Cardiac muscle cell (in vitro differentiated cells and primary cell): ENCODE measurements around the gene MAP3K8. TPM values are rescaled to one million over a fixed set of nuclear protein-coding genes. Genes with fewer than 3 reads are reported as not detected.

Source experiments
- DNase-seq, 2 donors: peaks; one replicate each; pipeline versions ENCODE4 v3.0.0 to v3.0.0-alpha.2; 2010 to 2017; ENCODE audit warnings: low read depth in 1 of 2, low spot score in 1 of 2
- H3K27ac ChIP-seq: fragments of 200-600 bp; sonication (generic); 2 replicates; pipeline ENCODE4 v1.5.1; 2016
- H3K27me3 ChIP-seq: fragments of 200-600 bp; sonication (generic); 2 replicates; pipeline ENCODE4 v1.6.0; 2016; ENCODE audit warnings: control low read depth
- H3K36me3 ChIP-seq: fragments of 200-600 bp; sonication (generic); 2 replicates; pipeline ENCODE4 v1.5.1; 2016; ENCODE audit warnings: control low read depth
- H3K4me1 ChIP-seq: fragments of 200-600 bp; sonication (generic); 2 replicates; pipeline ENCODE4 v1.8.1; 2017; ENCODE audit warnings: low read depth, mild to moderate bottlenecking, mixed run types
- H3K4me3 ChIP-seq: fragments of 200-600 bp; sonication (generic); 2 replicates; pipeline ENCODE4 v1.5.1; 2016; ENCODE audit warnings: mild to moderate bottlenecking
- H3K9me3 ChIP-seq: fragments of 200-600 bp; sonication (generic); 2 replicates; pipeline ENCODE4 v1.5.1; 2017; ENCODE audit warnings: low read depth, mild to moderate bottlenecking, control low read depth
- polyA plus RNA-seq: library from polyadenylated mRNA; unstranded; fragments of >200 nt; fragmentation: Nextera tagmentation; extraction: Ambion mirVana; gene quantifications from 2 replicates; pipeline ENCODE4 v1.2.1, GENCODE V29; 2016
- total RNA-seq: library from RNA; depleted of rRNA; stranded (reverse); fragments of >200 nt; gene quantifications from 2 replicates; pipeline ENCODE4 v1.2.3, GENCODE V29; 2016
- TF ChIP-seq, protein P1 (sequence below): IDR thresholded peaks from 2 replicates; pipeline ENCODE4 v1.5.1; 2012; ENCODE audit warnings: low read depth, mild to moderate bottlenecking, low read length

MAP3K8 gene
- total and polyA plus RNA-seq, 2 experiments from 2014 or later, result 5.5 to 7.8 TPM

DNA sequence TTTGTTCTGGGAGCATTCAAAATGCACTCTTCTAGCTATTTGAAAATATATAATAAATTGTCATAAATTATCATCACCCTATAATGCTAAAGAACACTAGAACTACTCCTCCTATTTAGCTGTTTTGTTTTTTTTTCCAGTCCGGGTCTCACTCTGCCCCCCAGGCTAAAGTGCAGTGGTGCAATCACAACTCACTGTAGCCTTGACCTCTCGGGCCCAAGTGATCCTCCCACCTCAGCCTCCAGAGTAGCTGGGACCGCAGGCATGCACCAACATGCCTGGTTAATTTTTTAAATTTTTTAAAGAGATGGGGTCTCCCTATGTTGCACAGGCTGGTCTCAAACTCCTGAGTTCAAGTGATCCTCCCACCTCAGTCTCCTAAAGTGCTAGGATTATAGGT is 43.8 kb upstream of the MAP3K8 start:
- no peak for DNase-seq
- Histone ChIP-seq H3K27me3 (no peaks in the 10 kb centered on the region), H3K4me3 (no peak overlapping the region), H3K9me3 (no peaks in the 10 kb centered on the region), H3K36me3 (no peaks in the 10 kb centered on the region), H3K27ac (no peak overlapping the region), H3K4me1 (no peaks in the 10 kb centered on the region)
- TF ChIP-seq, protein P1, sequence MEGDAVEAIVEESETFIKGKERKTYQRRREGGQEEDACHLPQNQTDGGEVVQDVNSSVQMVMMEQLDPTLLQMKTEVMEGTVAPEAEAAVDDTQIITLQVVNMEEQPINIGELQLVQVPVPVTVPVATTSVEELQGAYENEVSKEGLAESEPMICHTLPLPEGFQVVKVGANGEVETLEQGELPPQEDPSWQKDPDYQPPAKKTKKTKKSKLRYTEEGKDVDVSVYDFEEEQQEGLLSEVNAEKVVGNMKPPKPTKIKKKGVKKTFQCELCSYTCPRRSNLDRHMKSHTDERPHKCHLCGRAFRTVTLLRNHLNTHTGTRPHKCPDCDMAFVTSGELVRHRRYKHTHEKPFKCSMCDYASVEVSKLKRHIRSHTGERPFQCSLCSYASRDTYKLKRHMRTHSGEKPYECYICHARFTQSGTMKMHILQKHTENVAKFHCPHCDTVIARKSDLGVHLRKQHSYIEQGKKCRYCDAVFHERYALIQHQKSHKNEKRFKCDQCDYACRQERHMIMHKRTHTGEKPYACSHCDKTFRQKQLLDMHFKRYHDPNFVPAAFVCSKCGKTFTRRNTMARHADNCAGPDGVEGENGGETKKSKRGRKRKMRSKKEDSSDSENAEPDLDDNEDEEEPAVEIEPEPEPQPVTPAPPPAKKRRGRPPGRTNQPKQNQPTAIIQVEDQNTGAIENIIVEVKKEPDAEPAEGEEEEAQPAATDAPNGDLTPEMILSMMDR, result no peak

GRCh38 chr10:30391266-30391665 is 42.7 kb upstream of the MAP3K8 start:
- no peak overlapping the region for H3K4me3 ChIP-seq
- H3K36me3 ChIP-seq, result no peaks in the 10 kb centered on the region
- TF ChIP-seq, protein P1, result no peak
- peaks cover 1% of the 10 kb centered on the region for H3K4me1 ChIP-seq
- H3K27me3 ChIP-seq, result no peaks in the 10 kb centered on the region
- H3K27ac ChIP-seq, result no peak overlapping the region
- no peaks in the 10 kb centered on the region for H3K9me3 ChIP-seq
- DNase-seq, result no peak

DNA sequence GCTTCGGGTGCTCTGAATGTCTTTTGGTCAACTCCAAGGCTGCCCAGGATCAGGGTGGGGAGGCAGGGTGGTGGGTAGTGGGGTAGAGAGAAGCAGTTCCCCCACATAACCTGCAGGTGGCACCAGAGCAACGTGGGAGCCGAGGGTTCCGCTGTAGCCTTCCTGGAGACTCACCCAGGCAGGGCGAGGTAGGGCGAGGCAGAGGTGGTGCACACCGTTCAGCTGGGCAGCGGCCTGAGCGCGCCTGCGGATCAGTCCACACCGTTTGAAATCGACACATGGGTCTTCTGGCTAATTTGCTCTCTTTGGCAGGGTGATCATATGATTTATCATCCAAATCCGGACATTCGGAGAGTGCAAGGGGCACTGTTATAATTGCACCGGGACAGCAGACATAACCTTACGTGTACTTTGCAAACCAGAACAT is 41.4 kb upstream of the MAP3K8 start:
- no peaks in the 10 kb centered on the region for H3K36me3 ChIP-seq
- H3K27ac ChIP-seq, result no peak overlapping the region
- no peaks in the 10 kb centered on the region for H3K27me3 ChIP-seq
- H3K4me3 ChIP-seq, result no peak overlapping the region
- peak; percentile 73 to 77 for DNase-seq
- H3K9me3 ChIP-seq, result no peaks in the 10 kb centered on the region
- TF ChIP-seq, protein P1, result peak; percentile 86
- H3K4me1 ChIP-seq, result peaks cover 14% of the 10 kb centered on the region

GRCh38 chr10:30396293-30396692 is 37.7 kb upstream of the MAP3K8 start:
- no peak overlapping the region for H3K27ac ChIP-seq
- no peaks in the 10 kb centered on the region for H3K36me3 ChIP-seq
- TF ChIP-seq, protein P1, result no peak
- H3K4me1 ChIP-seq, result peaks cover 16% of the 10 kb centered on the region
- H3K9me3 ChIP-seq, result no peaks in the 10 kb centered on the region
- DNase-seq, result no peak
- H3K4me3 ChIP-seq, result no peak overlapping the region
- no peaks in the 10 kb centered on the region for H3K27me3 ChIP-seq

DNA sequence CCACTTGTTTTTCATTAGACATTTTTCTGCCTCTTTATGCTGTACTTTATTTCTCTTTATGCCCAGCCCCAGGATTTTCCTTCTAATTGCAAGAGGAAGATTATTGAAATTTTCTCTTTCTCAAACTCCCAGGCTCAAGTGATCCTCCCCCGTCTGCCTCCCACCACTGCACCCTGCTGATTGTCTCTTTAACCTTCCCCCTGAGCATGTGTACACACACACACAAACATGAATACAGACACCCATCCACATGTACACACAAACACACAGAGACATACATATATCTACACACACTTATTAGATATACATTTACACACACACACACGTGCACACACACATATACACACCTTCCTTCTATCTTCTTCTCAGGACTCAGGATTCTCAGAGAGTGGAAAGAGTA is 37.3 kb upstream of the MAP3K8 start:
- TF ChIP-seq, protein P1, result no peak
- H3K36me3 ChIP-seq, result no peaks in the 10 kb centered on the region
- DNase-seq, result no peak
- H3K4me3 ChIP-seq, result no peak overlapping the region
- peaks cover 16% of the 10 kb centered on the region for H3K4me1 ChIP-seq
- no peak overlapping the region for H3K27ac ChIP-seq
- H3K9me3 ChIP-seq, result no peaks in the 10 kb centered on the region
- H3K27me3 ChIP-seq, result no peaks in the 10 kb centered on the region

GRCh38 chr10:30398193-30398592 is 35.8 kb upstream of the MAP3K8 start:
- Histone ChIP-seq H3K36me3 (no peaks in the 10 kb centered on the region), H3K4me3 (no peak overlapping the region), H3K27ac (no peak overlapping the region), H3K27me3 (no peaks in the 10 kb centered on the region), H3K9me3 (no peaks in the 10 kb centered on the region), H3K4me1 (peaks cover 16% of the 10 kb centered on the region)
- DNase-seq, result no peak
- TF ChIP-seq, protein P1, result no peak
